ENCODE data around the gene ZNF586. TPM values are rescaled to one million over a fixed set of nuclear protein-coding genes. Genes with fewer than 3 reads are reported as not detected.
"Not testable (repeated sequence)": the region's sequence is repeated elsewhere in the genome, so short reads cannot be mapped to it uniquely, and the experiment has no call there.

ZNF586 gene
- polyA plus RNA-seq, 3 donors, result 3.3 to 6.1 (median 3.8) TPM

- 85 to 89% (median 88%) methylated on average over 7 of the region's 7 CpGs for WGBS, 3 donors
Measured at GRCh38 chr19:57818378-57818777, 48.9 kb downstream of the ZNF586 start.

GRCh38 chr19:57819475-57820148 is 50.1 kb downstream of the ZNF586 start:
- no peak overlapping the region for H3K27ac ChIP-seq (ENCODE audit: low read depth, low read length)
- 0% methylated on average over 44 of the region's 44 CpGs for WGBS, 3 donors

More at GRCh38 chr19:57818378-57818777, 48.9 kb downstream of the ZNF586 start:
- H3K27ac ChIP-seq (ENCODE audit: low read depth, low read length), result no peak overlapping the region

- H3K27ac ChIP-seq (ENCODE audit: low read depth, low read length), result no peak overlapping the region
- 39 to 76% (median 76%) methylated on average over 6 of the region's 6 CpGs for WGBS, 3 donors
Measured at GRCh38 chr19:57820599-57820998, 51.1 kb downstream of the ZNF586 start.

GRCh38 chr19:57821095-57821494 is 51.6 kb downstream of the ZNF586 start:
- not testable (repeated sequence) for H3K27ac ChIP-seq (ENCODE audit: low read depth, low read length)
- WGBS, 3 donors, result 24 to 85% (median 58%) methylated on average over 2 to 3 of the region's 3 CpGs

- 92 to 100% (median 100%) methylated on average over 2 to 3 of the region's 3 CpGs for WGBS, 3 donors
- H3K27ac ChIP-seq (ENCODE audit: low read depth, low read length), result not testable (repeated sequence)
Measured at GRCh38 chr19:57821501-57821900, 52.0 kb downstream of the ZNF586 start.

- 56 to 86% (median 80%) methylated on average over 2 of the region's 2 CpGs for WGBS, 3 donors
- not testable (repeated sequence) for H3K27ac ChIP-seq (ENCODE audit: low read depth, low read length)
Measured at GRCh38 chr19:57823155-57823554, 53.7 kb downstream of the ZNF586 start.

- WGBS, 3 donors, result 36 to 85% (median 78%) methylated on average over 4 of the region's 4 CpGs
- not testable (repeated sequence) for H3K27ac ChIP-seq (ENCODE audit: low read depth, low read length)
Measured at GRCh38 chr19:57823608-57824007, 54.1 kb downstream of the ZNF586 start.

GRCh38 chr19:57825511-57825910 is 56.0 kb downstream of the ZNF586 start:
- WGBS, 3 donors, result 86 to 96% (median 94%) methylated on average over 6 of the region's 6 CpGs
- no peak overlapping the region for H3K27ac ChIP-seq (ENCODE audit: low read depth, low read length)

- no peak overlapping the region for H3K27ac ChIP-seq (ENCODE audit: low read depth, low read length)
- 30 to 67% (median 65%) methylated on average over 5 of the region's 5 CpGs for WGBS, 3 donors
Measured at GRCh38 chr19:57829316-57829715, 59.8 kb downstream of the ZNF586 start.

- H3K27ac ChIP-seq (ENCODE audit: low read depth, low read length), result no peak within 1 kb of the TSS
- 30 to 44% (median 41%) methylated on average over 22 of the region's 22 CpGs for WGBS, 3 donors
Measured at GRCh38 chr19:57830071-57830602, 60.7 kb downstream of the ZNF586 start, which contains the start of gene ZNF587B. Gene ZNF587B (plus strand): TSS chr19:57830299. CDS start chr19:57830529, 230 bp downstream.

Other genes with a start within 250 kb of the ZNF586 start
- gene ZNF549, start 242.3 kb upstream of the ZNF586 start, polyA plus RNA-seq, result 1 to 10 TPM; 1.2 to 1.9 (median 1.3) TPM
- 1 to 10 TPM; 1.5 to 3.2 (median 2.6) TPM for gene ZNF550, start 209.8 kb upstream of the ZNF586 start, polyA plus RNA-seq
- 1 to 10 TPM in 2 of 3 donors, under 1 TPM in 1; 0.90 to 2.0 (median 1.2) TPM for gene ZNF416, start 190.8 kb upstream of the ZNF586 start, polyA plus RNA-seq
- 1 to 10 TPM in 2 of 3 donors, under 1 TPM in 1; 0.45 to 1.3 (median 1.2) TPM for gene ZIK1, start 185.5 kb upstream of the ZNF586 start, polyA plus RNA-seq
- 1 to 10 TPM in 2 of 3 donors, under 1 TPM in 1; 0.94 to 1.9 (median 1.0) TPM for gene ZNF530, start 169.8 kb upstream of the ZNF586 start, polyA plus RNA-seq
- 1 to 10 TPM; 3.3 to 7.0 (median 4.7) TPM for gene ZNF134, start 155.4 kb upstream of the ZNF586 start, polyA plus RNA-seq
- gene ZNF211, start 136.5 kb upstream of the ZNF586 start, polyA plus RNA-seq, result 1 to 10 TPM; 2.9 to 4.7 (median 3.7) TPM
- gene ZSCAN4, start 100.7 kb upstream of the ZNF586 start, polyA plus RNA-seq, result under 1 TPM in 2 of 3 donors, not detected in 1; 0.04 to 0.67 TPM
- 1 to 10 TPM; 1.7 to 3.4 (median 2.8) TPM for gene ZNF551, start 87.7 kb upstream of the ZNF586 start, polyA plus RNA-seq
- gene ZNF154, start 60.5 kb upstream of the ZNF586 start, polyA plus RNA-seq, result under 1 TPM; 0.67 to 0.79 (median 0.67) TPM
- 1 to 10 TPM; 1.5 to 3.4 (median 2.5) TPM for gene ZNF671, start 42.1 kb upstream of the ZNF586 start, polyA plus RNA-seq
- gene ZNF776, start 22.9 kb upstream of the ZNF586 start, polyA plus RNA-seq, result 1 to 10 TPM; 2.2 to 4.4 (median 2.8) TPM
- 1 to 10 TPM; 2.2 to 3.4 (median 3.0) TPM for gene ZNF552, start 45.2 kb downstream of the ZNF586 start, polyA plus RNA-seq
- 1 to 10 TPM; 2.5 to 5.2 (median 5.1) TPM for gene ZNF587B, start 60.6 kb downstream of the ZNF586 start, polyA plus RNA-seq
- gene ZNF587, start 80.2 kb downstream of the ZNF586 start, polyA plus RNA-seq, result 1 to 10 TPM; 5.1 to 6.5 (median 6.5) TPM
- gene ZNF814, start 119.4 kb downstream of the ZNF586 start, polyA plus RNA-seq, result 1 to 10 TPM; 2.7 to 4.1 (median 4.0) TPM
- gene ZNF417, start 146.9 kb downstream of the ZNF586 start, polyA plus RNA-seq, result 1 to 10 TPM; 2.2 to 2.6 (median 2.5) TPM
- 1 to 10 TPM in 1 of 3 donors, under 1 TPM in 2; 0.79 to 2.2 (median 0.94) TPM for gene ZNF418, start 165.7 kb downstream of the ZNF586 start, polyA plus RNA-seq
- gene ZNF256, start 178.0 kb downstream of the ZNF586 start, polyA plus RNA-seq, result 1 to 10 TPM; 1.1 to 2.5 (median 1.5) TPM
- gene C19orf18, start 204.9 kb downstream of the ZNF586 start, polyA plus RNA-seq, result 1 to 10 TPM in 1 of 3 donors, under 1 TPM in 2; 0.23 to 2.2 (median 0.56) TPM
- 1 to 10 TPM; 3.9 to 6.0 (median 4.8) TPM for gene ZNF606, start 233.1 kb downstream of the ZNF586 start, polyA plus RNA-seq